Omental fat pad (tissue), 4 donors: ENCODE measurements around the gene UBR4. TPM values are rescaled to one million over a fixed set of nuclear protein-coding genes. Genes with fewer than 3 reads are reported as not detected.
A peak's percentile ranks its signal among the peaks of the same experiment; 100 is the strongest.

ENCODE experiments used
- ATAC-seq: fragments of 150-250 bp; one replicate; pipeline ENCODE4 v1.9.1; 2016; ENCODE audit warnings: mild to moderate bottlenecking, moderate library complexity; ENCODE audit not compliant: low FRiP score
- DNase-seq: peaks from one replicate; pipeline ENCODE4 v3.0.0-alpha.2; 2019; ENCODE audit warnings: low spot score
- CTCF ChIP-seq, 3 donors: fragments of 450-650 bp; IDR thresholded peaks; one replicate each; pipeline ENCODE4 v1.5.1; 2016 to 2017; ENCODE audit warnings: antibody characterized with exemption in 3 of 3, mild to moderate bottlenecking in 3 of 3, moderate library complexity in 2 of 3
- total RNA-seq, 4 donors: library from RNA; depleted of rRNA; stranded (reverse); fragments of >200 nt; gene quantifications; one replicate each; pipeline ENCODE4 v1.1.0, GENCODE V29; 2016

The UBR4 gene
- total RNA-seq, 4 donors from 2014 or later = 125 to 164 (median 133) TPM

DNA sequence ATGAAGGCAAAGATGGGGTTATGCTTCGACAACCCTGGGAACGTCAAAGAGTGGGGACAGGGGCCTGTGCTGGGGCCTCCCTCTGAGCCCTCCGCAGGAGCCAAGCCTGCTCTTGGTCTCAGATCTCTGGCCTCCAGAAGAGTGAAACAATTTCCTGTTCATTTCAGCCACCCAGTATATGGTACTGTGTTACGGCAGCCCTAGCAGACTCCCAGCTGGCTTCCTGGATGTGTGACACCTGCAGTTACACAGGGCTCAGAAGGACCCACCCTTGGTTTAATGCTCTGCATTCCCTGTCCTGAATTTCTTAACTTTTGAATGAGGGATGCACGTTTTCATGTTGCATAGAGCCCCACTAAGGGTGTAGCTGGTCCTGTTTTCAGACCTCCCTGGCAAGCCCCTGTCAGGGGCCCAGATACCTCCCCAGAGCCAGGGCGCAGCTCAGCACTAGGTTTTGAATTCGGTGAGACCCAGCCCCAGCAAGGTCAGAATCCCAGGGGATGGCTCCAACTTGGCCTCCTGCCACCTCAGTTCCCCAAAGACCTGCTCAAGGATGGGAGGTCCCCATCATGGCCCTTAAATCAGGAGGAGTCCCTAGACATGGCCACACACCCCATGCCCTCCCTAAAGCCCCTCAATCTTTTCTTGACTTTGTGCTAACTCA, 174.6 kb downstream of the UBR4 start:
- ATAC-seq = no peak
- no peak for TF ChIP-seq CTCF (IDR thresholded peaks at IDR 0.05)
- DNase-seq = no peak

- ATAC-seq (no peak), DNase-seq (no peak)
- TF ChIP-seq CTCF (IDR thresholded peaks at IDR 0.05) = no peak
These were observed 175.3 kb downstream of the UBR4 start for GRCh38 chr1:19034721-19035120.

GRCh38 chr1:19033926-19034680, 176.0 kb downstream of the UBR4 start:
- no peak for TF ChIP-seq CTCF (IDR thresholded peaks at IDR 0.05)
- peak; percentile 52 for ATAC-seq
- DNase-seq = no peak

DNA sequence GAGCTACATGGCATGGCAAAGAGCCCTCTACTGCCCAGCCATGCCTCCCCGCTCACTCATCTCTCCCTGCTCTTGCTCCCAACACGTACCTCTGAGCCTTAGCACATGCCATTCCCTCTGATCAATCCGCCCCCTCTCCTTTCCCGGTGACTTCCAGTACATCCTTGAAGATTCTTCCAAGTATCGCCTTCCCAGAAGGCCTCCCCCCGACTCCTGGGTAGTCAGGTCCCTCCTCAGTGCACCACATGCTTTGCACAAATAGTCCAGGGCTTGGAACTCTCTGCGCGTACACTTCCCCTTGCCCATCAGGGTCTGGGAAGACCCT, 176.6 kb downstream of the UBR4 start:
- no peak for TF ChIP-seq CTCF (IDR thresholded peaks at IDR 0.05)
- no peak for DNase-seq

DNA sequence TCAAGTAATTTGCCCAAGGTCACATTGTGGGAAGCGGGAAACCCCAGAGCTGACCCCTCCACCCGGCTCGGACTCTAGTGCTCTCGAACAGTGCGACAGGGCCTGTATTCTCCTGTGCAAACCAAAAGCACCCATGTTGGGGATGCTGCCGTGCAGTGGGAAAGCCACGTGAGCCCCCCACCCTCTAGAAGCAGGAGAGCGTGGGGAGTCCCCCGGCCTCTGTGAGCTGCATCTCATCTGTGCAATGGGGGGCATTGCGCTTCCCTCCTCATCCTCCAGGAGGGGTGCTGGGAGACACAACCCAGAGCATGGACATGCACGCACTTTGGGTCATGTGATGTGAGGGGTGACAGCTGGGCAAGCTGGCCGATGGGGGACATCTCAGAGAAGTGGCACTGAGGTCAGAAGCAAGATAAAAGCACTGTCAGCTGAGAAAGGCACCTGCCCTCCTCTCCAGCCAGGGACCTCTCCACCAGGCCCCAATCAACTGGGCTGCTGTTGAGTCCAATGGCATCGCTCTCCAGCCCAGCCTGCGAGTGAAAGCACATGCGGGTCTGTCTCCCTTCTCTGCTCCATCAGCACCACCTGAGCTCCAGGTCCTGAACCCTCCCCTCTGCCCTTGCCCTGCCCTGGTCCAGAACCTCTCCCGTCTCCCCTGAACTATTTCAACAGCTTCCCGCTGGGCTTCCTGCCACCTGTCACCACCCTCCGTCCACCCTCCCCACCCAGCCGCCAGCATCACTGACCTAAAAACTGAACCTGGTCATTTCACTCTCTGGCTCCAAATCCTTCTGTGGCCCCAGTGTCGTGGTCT, 177.2 kb downstream of the UBR4 start:
- DNase-seq = no peak
- no peak for ATAC-seq
- no peak for TF ChIP-seq CTCF (IDR thresholded peaks at IDR 0.05)

More for the DNA sequence above, 176.6 kb downstream of the UBR4 start:
- ATAC-seq = no peak

- DNase-seq (no peak), ATAC-seq (no peak)
- TF ChIP-seq CTCF (IDR thresholded peaks at IDR 0.05) = no peak
These were observed 177.7 kb downstream of the UBR4 start for GRCh38 chr1:19032413-19032695.
